Esophagus squamous epithelium (tissue), 4 donors: Measurements from ENCODE around the gene RSAD1.

Source experiments
- CTCF ChIP-seq, 6 experiments: fragments of 450-650 bp in 4 of 6; fragments of 200-600 bp in 2 of 6; sonication (generic) in 2 of 6; IDR thresholded peaks; one replicate each; pipeline ENCODE4 v1.5.1; 2016 to 2019; ENCODE audit warnings: antibody characterized with exemption in 6 of 6, mild to moderate bottlenecking in 4 of 6, moderate library complexity in 4 of 6
- POLR2A ChIP-seq, 4 donors: fragments of 450-650 bp; IDR thresholded peaks; one replicate each; pipeline ENCODE4 v1.6.1; 2017; ENCODE audit warnings: antibody characterized with exemption in 4 of 4, mild to moderate bottlenecking in 4 of 4, moderate library complexity in 3 of 4

GRCh38 chr17:50524838-50525237, 46.2 kb downstream of the RSAD1 start:
- TF ChIP-seq POLR2A (IDR thresholded peaks at IDR 0.05) (no peak), CTCF (IDR thresholded peaks at IDR 0.05) (no peak)
